Ishikawa (cell line): ENCODE data around the gene NUB1.

Experiments used
- CEBPB ChIP-seq: IDR thresholded peaks from 2 replicates; pipeline ENCODE4 v1.6.1; 2012
- CREB1 ChIP-seq: IDR thresholded peaks from 2 replicates; pipeline ENCODE4 v1.6.1; 2012; ENCODE audit warnings: low read depth
- EGR1 ChIP-seq: IDR thresholded peaks from 2 replicates; pipeline ENCODE4 v1.6.1; 2012
- EP300 ChIP-seq: IDR thresholded peaks from 2 replicates; pipeline ENCODE4 v1.6.1; 2012; ENCODE audit warnings: borderline replicate concordance
- FOXM1 ChIP-seq: IDR thresholded peaks from 2 replicates; pipeline ENCODE4 v1.6.1; 2012; ENCODE audit warnings: low read depth, borderline replicate concordance
- MAX ChIP-seq: IDR thresholded peaks from 2 replicates; pipeline ENCODE4 v1.6.1; 2012
- NFIC ChIP-seq: IDR thresholded peaks from 2 replicates; pipeline ENCODE4 v1.6.1; 2012
- RAD21 ChIP-seq: IDR thresholded peaks from 2 replicates; pipeline ENCODE4 v1.6.1; 2012; ENCODE audit warnings: low read depth
- TAF1 ChIP-seq: IDR thresholded peaks from 2 replicates; pipeline ENCODE4 v1.6.1; 2012; ENCODE audit warnings: low read depth, mild to moderate bottlenecking
- TCF12 ChIP-seq: IDR thresholded peaks from 2 replicates; pipeline ENCODE4 v1.6.1; 2012; ENCODE audit warnings: low read depth
- TEAD4 ChIP-seq: IDR thresholded peaks from 2 replicates; pipeline ENCODE4 v1.6.1; 2012
- USF1 ChIP-seq: IDR thresholded peaks from 2 replicates; pipeline ENCODE4 v1.6.1; 2012
- YY1 ChIP-seq: IDR thresholded peaks from 2 replicates; pipeline ENCODE4 v1.6.1; 2012; ENCODE audit warnings: low read depth
- ZBTB7A ChIP-seq: IDR thresholded peaks from 2 replicates; pipeline ENCODE4 v1.6.1; 2012; ENCODE audit warnings: low read depth
- TF ChIP-seq, protein P1 (sequence below): IDR thresholded peaks from 2 replicates; pipeline ENCODE4 v1.6.1; 2012; ENCODE audit warnings: low read depth, mild to moderate bottlenecking

Gene NUB1

DNA sequence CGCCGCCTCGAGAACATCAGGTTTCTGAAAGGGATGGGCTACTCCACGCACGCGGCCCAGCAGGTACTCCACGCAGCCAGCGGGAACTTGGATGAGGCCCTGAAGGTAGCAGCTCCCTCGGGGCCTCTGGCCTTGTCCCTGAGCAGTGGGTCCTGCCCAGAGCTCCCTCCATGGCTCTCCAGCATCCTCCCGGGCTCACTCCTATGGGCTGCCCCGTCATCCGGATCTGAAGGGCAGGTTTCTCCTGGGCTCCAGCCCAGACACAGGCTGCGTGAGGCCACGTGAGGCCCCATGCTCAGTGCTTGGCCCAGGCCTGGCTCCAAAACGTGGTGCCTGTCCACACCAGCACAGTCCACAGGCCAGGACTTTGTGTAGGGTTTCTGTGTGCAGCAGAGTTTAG is 32.5 kb downstream of the NUB1 start:
- TF ChIP-seq YY1 (no peak), CEBPB (no peak), ZBTB7A (no peak), USF1 (no peak), EP300 (no peak), TAF1 (no peak), FOXM1 (no peak), TCF12 (no peak), EGR1 (no peak), MAX (no peak), RAD21 (no peak), TEAD4 (no peak)
- TF ChIP-seq, protein P1, sequence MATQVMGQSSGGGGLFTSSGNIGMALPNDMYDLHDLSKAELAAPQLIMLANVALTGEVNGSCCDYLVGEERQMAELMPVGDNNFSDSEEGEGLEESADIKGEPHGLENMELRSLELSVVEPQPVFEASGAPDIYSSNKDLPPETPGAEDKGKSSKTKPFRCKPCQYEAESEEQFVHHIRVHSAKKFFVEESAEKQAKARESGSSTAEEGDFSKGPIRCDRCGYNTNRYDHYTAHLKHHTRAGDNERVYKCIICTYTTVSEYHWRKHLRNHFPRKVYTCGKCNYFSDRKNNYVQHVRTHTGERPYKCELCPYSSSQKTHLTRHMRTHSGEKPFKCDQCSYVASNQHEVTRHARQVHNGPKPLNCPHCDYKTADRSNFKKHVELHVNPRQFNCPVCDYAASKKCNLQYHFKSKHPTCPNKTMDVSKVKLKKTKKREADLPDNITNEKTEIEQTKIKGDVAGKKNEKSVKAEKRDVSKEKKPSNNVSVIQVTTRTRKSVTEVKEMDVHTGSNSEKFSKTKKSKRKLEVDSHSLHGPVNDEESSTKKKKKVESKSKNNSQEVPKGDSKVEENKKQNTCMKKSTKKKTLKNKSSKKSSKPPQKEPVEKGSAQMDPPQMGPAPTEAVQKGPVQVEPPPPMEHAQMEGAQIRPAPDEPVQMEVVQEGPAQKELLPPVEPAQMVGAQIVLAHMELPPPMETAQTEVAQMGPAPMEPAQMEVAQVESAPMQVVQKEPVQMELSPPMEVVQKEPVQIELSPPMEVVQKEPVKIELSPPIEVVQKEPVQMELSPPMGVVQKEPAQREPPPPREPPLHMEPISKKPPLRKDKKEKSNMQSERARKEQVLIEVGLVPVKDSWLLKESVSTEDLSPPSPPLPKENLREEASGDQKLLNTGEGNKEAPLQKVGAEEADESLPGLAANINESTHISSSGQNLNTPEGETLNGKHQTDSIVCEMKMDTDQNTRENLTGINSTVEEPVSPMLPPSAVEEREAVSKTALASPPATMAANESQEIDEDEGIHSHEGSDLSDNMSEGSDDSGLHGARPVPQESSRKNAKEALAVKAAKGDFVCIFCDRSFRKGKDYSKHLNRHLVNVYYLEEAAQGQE, result no peak

- no peak for TF ChIP-seq FOXM1
Observed at GRCh38 chr7:151374726-151375125, 33.1 kb downstream of the NUB1 start.

GRCh38 chr7:151375530-151376217 is 34.1 kb downstream of the NUB1 start:
- TF ChIP-seq TCF12 (no peak), EGR1 (no peak), ZBTB7A (no peak), USF1 (no peak), TAF1 (no peak), CREB1 (no peak), NFIC (no peak), RAD21 (no peak), MAX (no peak), TEAD4 (no peak), CEBPB (no peak), EP300 (no peak), YY1 (no peak), FOXM1 (no peak)
- TF ChIP-seq, protein P1, result no peak

DNA sequence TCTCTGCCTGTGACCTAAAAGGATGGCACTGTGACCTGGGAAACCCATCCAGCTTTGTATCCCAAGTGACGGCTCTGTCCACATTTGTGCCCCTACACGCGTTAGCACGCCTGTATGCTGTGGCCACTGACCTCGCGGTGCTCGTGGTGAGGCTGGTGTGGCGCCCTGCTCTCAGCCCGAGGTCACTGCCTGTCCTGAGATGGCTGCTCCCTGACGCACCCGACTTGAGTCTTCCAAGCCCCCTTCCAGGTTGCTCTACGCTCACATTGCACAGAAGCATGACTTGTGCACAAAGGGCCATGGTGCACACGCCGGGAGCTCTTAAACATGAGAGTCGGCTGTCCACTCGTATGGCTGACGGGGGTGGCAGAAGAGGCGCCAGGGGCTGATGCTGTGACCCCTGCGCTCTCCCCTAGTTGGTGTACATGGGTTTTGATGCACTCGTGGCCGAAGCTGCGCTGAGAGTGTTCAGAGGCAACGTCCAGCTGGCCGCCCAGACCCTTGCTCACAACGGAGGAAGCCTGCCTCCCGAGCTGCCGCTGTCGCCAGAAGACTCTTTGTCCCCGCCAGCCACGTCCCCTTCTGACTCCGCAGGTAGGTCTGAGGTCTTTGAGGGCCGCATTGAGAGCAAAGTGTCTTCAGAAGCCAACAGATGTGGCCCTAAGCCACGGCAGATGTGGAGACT is 34.7 kb downstream of the NUB1 start:
- no peak for TF ChIP-seq CEBPB
- TF ChIP-seq CREB1, result no peak
- no peak for TF ChIP-seq TAF1
- TF ChIP-seq, protein P1, result no peak
- TF ChIP-seq USF1, result no peak
- TF ChIP-seq RAD21, result no peak
- TF ChIP-seq NFIC, result no peak

DNA sequence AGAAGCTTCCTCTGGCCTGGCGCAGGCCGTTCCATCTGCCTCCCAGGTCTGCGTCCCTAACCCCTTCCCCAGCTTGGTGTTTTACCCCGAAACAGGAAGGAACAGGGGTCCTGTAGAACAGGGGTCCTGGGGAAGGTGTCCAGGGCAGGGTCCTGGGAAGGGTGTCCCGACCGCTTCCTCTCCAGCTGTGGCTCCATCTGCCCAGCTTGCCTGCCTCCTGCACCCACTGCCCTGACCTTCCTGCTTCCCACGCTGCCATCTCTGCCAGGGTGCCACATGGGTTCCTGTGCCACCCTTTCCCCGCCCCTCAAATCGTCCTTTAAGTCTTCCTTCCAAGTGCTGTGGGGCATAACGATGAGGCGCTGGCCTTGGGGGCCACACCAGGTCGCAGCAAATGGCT is 35.8 kb downstream of the NUB1 start:
- TF ChIP-seq TCF12 (no peak), FOXM1 (no peak), YY1 (no peak), ZBTB7A (no peak), CEBPB (no peak), CREB1 (no peak), EGR1 (no peak), RAD21 (no peak), TEAD4 (no peak), NFIC (no peak), MAX (no peak), USF1 (no peak), TAF1 (no peak), EP300 (no peak)
- TF ChIP-seq, protein P1, result no peak
